ENCODE measurements around the gene ANO9. TPM values are rescaled to one million over a fixed set of nuclear protein-coding genes. Genes with fewer than 3 reads are reported as not detected.
"Not testable (repeated sequence)": the region's sequence is repeated elsewhere in the genome, so short reads cannot be mapped to it uniquely, and the experiment has no call there.

Gene ANO9
- total RNA-seq, 1 donor from 2014 or later: 31.0 TPM

DNA sequence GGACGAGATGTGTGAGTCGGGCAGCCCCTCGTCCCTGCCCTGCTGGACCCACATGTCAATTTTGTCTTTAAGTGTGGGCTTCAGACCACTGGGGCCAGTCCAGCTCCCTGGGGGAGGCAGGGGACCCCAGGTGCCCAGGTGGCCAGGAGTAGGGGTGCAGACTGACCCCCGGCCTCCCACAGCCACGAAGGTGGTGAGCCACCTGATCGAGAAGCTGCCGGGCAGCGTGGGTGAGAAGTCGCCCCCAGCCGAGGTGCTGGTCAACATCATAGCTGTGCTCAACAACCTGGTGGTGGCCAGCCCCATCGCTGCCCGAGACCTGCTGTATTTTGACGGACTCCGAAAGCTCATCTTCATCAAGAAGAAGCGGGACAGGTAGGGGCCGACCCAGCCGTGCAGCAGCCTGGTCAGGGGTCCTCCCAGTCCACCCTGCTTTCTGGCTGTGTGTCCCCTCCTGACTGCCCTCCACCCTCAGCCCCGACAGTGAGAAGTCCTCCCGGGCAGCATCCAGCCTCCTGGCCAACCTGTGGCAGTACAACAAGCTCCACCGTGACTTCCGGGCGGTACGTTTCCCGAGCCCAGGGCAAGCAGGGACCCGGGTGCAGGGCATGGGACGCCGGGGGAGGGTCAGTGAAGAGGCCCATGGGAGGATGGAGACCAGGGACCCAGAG, 37.9 kb downstream of the ANO9 start:
- Mint-ChIP-seq H3K4me1 (ENCODE audit: low read depth) (no peaks in the 10 kb centered on the region), H3K36me3 (ENCODE audit: insufficient read depth) (peaks cover 10% of the 10 kb centered on the region), H3K27me3 (no peaks in the 10 kb centered on the region), H3K27ac (no peak overlapping the region), H3K4me3 (ENCODE audit: low read depth) (no peak overlapping the region), H3K9me3 (ENCODE audit: low read depth) (no peaks in the 10 kb centered on the region)
- no peak for DNase-seq (ENCODE audit: low spot score, unreplicated experiment)
- TF ChIP-seq, protein P1, sequence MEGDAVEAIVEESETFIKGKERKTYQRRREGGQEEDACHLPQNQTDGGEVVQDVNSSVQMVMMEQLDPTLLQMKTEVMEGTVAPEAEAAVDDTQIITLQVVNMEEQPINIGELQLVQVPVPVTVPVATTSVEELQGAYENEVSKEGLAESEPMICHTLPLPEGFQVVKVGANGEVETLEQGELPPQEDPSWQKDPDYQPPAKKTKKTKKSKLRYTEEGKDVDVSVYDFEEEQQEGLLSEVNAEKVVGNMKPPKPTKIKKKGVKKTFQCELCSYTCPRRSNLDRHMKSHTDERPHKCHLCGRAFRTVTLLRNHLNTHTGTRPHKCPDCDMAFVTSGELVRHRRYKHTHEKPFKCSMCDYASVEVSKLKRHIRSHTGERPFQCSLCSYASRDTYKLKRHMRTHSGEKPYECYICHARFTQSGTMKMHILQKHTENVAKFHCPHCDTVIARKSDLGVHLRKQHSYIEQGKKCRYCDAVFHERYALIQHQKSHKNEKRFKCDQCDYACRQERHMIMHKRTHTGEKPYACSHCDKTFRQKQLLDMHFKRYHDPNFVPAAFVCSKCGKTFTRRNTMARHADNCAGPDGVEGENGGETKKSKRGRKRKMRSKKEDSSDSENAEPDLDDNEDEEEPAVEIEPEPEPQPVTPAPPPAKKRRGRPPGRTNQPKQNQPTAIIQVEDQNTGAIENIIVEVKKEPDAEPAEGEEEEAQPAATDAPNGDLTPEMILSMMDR (IDR thresholded peaks at IDR 0.05; ENCODE audit: unreplicated experiment): no peak

DNA sequence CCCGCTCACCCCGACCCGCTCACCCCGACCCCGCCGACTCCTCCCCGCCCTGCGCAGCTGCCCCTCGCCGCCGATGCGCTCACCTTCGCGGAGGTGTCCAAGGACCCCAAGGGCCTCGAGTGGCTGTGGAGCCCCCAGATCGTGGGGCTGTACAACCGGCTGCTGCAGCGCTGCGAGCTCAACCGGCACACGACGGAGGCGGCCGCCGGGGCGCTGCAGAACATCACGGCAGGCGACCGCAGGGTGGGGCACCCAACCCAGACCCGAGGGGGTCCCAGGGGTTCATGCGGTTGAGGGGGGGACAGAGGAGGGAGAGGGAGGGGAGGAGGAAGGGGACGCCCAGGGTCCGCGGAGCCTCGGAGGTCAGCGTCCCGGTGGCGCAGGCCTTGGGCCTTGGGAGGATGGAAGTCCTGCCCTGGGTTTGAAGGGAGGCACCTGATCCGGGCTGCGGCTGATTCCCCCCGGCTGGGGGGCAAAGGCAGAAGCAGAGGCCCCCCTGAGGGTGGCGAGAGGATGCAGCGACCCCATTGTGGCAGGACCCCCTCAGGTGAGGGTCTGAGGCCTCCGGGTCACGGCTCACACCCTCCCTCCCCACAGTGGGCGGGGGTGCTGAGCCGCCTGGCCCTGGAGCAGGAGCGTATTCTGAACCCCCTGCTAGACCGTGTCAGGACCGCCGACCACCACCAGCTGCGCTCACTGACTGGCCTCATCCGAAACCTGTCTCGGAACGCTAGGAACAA, 38.6 kb downstream of the ANO9 start:
- TF ChIP-seq, protein P1 (IDR thresholded peaks at IDR 0.05; ENCODE audit: unreplicated experiment): no peak
- no peak overlapping the region for H3K4me3 Mint-ChIP-seq (ENCODE audit: low read depth)
- H3K27ac Mint-ChIP-seq: no peak overlapping the region
- no peaks in the 10 kb centered on the region for H3K4me1 Mint-ChIP-seq (ENCODE audit: low read depth)
- DNase-seq (ENCODE audit: low spot score, unreplicated experiment): no peak
- no peaks in the 10 kb centered on the region for H3K9me3 Mint-ChIP-seq (ENCODE audit: low read depth)
- H3K27me3 Mint-ChIP-seq: no peaks in the 10 kb centered on the region
- H3K36me3 Mint-ChIP-seq (ENCODE audit: insufficient read depth): peaks cover 13% of the 10 kb centered on the region

DNA sequence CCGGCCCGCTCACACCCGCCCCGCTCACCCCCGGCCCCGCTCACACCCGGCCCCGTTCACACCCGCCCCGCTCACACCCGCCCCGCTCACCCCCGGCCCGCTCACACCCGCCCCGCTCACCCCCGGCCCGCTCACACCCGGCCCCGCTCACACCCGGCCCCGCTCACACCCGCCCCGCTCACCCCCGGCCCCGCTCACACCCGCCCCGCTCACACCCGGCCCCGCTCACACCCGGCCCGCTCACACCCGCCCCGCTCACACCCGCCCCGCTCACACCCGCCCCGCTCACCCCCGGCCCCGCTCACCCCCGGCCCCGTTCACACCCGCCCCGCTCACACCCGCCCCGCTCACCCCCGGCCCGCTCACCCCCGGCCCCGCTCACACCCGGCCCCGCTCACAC, 40.6 kb downstream of the ANO9 start:
- peaks cover 16% of the 10 kb centered on the region for H3K36me3 Mint-ChIP-seq (ENCODE audit: insufficient read depth)
- H3K4me3 Mint-ChIP-seq (ENCODE audit: low read depth); H3K9me3 Mint-ChIP-seq (ENCODE audit: low read depth); H3K27me3 Mint-ChIP-seq; H3K4me1 Mint-ChIP-seq (ENCODE audit: low read depth); H3K27ac Mint-ChIP-seq; DNase-seq (ENCODE audit: low spot score, unreplicated experiment): not testable (repeated sequence)

DNA sequence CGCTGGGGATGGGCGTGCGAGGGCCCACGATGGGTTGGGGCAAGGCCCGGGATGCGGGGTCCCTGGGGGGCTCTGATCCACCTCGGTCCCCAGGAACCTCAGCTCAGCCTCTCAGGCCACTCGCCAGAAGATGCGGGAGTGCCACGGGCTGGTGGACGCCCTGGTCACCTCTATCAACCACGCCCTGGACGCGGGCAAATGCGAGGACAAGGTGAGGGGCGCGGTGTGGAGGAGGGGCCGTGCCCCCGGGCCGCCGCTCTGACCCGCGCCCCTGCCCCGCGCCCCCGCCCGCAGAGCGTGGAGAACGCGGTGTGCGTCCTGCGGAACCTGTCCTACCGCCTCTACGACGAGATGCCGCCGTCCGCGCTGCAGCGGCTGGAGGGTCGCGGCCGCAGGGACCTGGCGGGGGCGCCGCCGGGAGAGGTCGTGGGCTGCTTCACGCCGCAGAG, 41.5 kb downstream of the ANO9 start:
- Mint-ChIP-seq H3K27me3 (no peaks in the 10 kb centered on the region), H3K4me1 (ENCODE audit: low read depth) (no peaks in the 10 kb centered on the region), H3K36me3 (ENCODE audit: insufficient read depth) (peaks cover 15% of the 10 kb centered on the region), H3K27ac (no peak overlapping the region), H3K9me3 (ENCODE audit: low read depth) (no peaks in the 10 kb centered on the region), H3K4me3 (ENCODE audit: low read depth) (no peak overlapping the region)
- TF ChIP-seq, protein P1 (IDR thresholded peaks at IDR 0.05; ENCODE audit: unreplicated experiment): no peak
- no peak for DNase-seq (ENCODE audit: low spot score, unreplicated experiment)

DNA sequence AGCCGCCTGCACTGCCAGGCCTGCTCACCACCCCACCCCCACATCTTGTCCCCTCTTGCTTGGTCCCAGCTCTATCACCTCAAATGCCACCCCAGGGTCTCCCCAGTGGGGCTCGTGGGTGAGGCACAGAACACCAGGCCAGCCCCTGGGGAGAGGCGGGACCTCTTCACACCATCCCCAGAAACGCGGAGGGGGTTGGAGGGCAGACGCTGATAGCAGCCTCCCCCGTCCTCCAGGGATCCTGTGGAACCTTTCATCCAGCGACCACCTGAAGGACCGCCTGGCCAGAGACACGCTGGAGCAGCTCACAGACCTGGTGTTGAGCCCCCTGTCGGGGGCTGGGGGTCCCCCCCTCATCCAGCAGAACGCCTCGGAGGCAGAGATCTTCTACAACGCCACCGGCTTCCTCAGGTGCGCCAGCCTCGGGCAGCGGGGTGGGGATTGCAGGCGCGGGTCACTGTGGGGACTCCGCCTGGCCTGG, 42.0 kb downstream of the ANO9 start:
- TF ChIP-seq, protein P1 (IDR thresholded peaks at IDR 0.05; ENCODE audit: unreplicated experiment): no peak
- Mint-ChIP-seq H3K27ac (no peak overlapping the region), H3K27me3 (no peaks in the 10 kb centered on the region), H3K4me3 (ENCODE audit: low read depth) (no peak overlapping the region), H3K9me3 (ENCODE audit: low read depth) (no peaks in the 10 kb centered on the region), H3K36me3 (ENCODE audit: insufficient read depth) (peaks cover 13% of the 10 kb centered on the region), H3K4me1 (ENCODE audit: low read depth) (peaks cover 2% of the 10 kb centered on the region)
- no peak for DNase-seq (ENCODE audit: low spot score, unreplicated experiment)

All from progenitor cell of endocrine pancreas (in vitro differentiated cells).